H1 (cell line): Measurements from ENCODE around the gene PRSS8. TPM values are rescaled to one million over a fixed set of nuclear protein-coding genes. Genes with fewer than 3 reads are reported as not detected.

Source experiments
- BACH1 ChIP-seq: IDR thresholded peaks from 2 replicates; pipeline ENCODE4 v1.6.1; 2012; ENCODE audit warnings: low read length, improper control_type of control experiment
- CBX5 ChIP-seq: fragments of 300-800, 300-1000 bp; sonication (generic); IDR thresholded peaks from 2 replicates; pipeline ENCODE4 v1.7.1; 2016; ENCODE audit warnings: antibody characterized with exemption, low read length, low read depth
- EGR1 ChIP-seq: IDR thresholded peaks from 2 replicates; pipeline ENCODE4 v1.6.1; 2011; ENCODE audit warnings: low read depth, low read length, borderline replicate concordance
- GABPA ChIP-seq: IDR thresholded peaks from 2 replicates; pipeline ENCODE4 v1.6.1; 2011; ENCODE audit warnings: mild to moderate bottlenecking, low read length, moderate library complexity, borderline replicate concordance; ENCODE audit not compliant: insufficient read depth
- KDM4A ChIP-seq: IDR thresholded peaks from one replicate; pipeline ENCODE4 v1.7.1; 2012; ENCODE audit warnings: low read depth, mild to moderate bottlenecking, moderate library complexity, low read length, inconsistent platforms; ENCODE audit not compliant: severe bottlenecking
- SIN3A ChIP-seq, 2 experiments: IDR thresholded peaks in 1 of 2; conservative IDR thresholded peaks in 1 of 2; 2 replicates each; pipeline ENCODE4 v1.6.1; 2011 to 2012; ENCODE audit warnings: low read length in 2 of 2, improper control_type of control experiment in 1 of 2, low read depth in 1 of 2, mild to moderate bottlenecking in 1 of 2
- SIX5 ChIP-seq: IDR thresholded peaks from 2 replicates; pipeline ENCODE4 v1.6.1; 2011; ENCODE audit warnings: mild to moderate bottlenecking, low read depth, low read length
- USF2 ChIP-seq: IDR thresholded peaks from 2 replicates; pipeline ENCODE4 v1.6.1; 2011; ENCODE audit warnings: low read length, improper control_type of control experiment
- YY1 ChIP-seq: IDR thresholded peaks from 2 replicates; pipeline ENCODE4 v1.6.1; 2011; ENCODE audit warnings: low read depth, mild to moderate bottlenecking, low read length
- polyA plus RNA-seq, 7 experiments: library from polyadenylated mRNA; depleted of rRNA in 3 of 7; stranded (reverse) in 5 of 7; unstranded in 2 of 7; fragments of >200 nt in 5 of 7; fragments of 200-250 nt in 2 of 7; gene quantifications; 1 replicate in 5 of 7; 2 replicates in 1 of 7; 4 replicates in 1 of 7; pipeline versions ENCODE4 v1.2.1 to v1.2.3, GENCODE V29; 2011 to 2013; ENCODE audit warnings: missing spikeins in 2 of 7, mixed read lengths in 2 of 7
- total RNA-seq: library from RNA; stranded (reverse); fragmentation: NEBNext Ultra II Directional; extraction: Animal tissue kit (Norgen Biotek cat#: 25700); gene quantifications from 2 replicates; pipeline ENCODE4 v1.2.1, GENCODE V29; 2021

The PRSS8 gene
- total and polyA plus RNA-seq, 2 of the 8 experiments (the other 6 are each of a cell fraction or from before 2014, with no cell fraction given), result 87.7 to 273 TPM

GRCh38 chr16:31108035-31108793 is 27.3 kb downstream of the PRSS8 start, which contains the start of gene BCKDK (continued):
- TF ChIP-seq CBX5, result no peak
- peak; percentile 87 for TF ChIP-seq KDM4A
- TF ChIP-seq SIN3A (conservative IDR thresholded peaks at IDR 0.05 in 1 of 2, IDR thresholded peaks at IDR 0.05 in 1 of 2; ENCODE audit: low read depth in 1 of 2, low read length in 2 of 2), result peak; percentile 19 to 72; a peak in 1 of 4 replicates
- TF ChIP-seq BACH1, result peak; percentile 74; the same call in 1 of the 2 replicates
- TF ChIP-seq EGR1, result peak; percentile 97
- peak; percentile 59 for TF ChIP-seq SIX5
- peak; percentile 53; the same call in 1 of the 2 replicates for TF ChIP-seq YY1
- TF ChIP-seq USF2, result no peak
- TF ChIP-seq GABPA, result peak; percentile 52; the same call in 1 of the 2 replicates
